ENCODE results near the gene PTPRG. TPM values are rescaled to one million over a fixed set of nuclear protein-coding genes. Genes with fewer than 3 reads are reported as not detected.

The PTPRG gene
- polyA plus RNA-seq, 3 donors = not detected

DNA sequence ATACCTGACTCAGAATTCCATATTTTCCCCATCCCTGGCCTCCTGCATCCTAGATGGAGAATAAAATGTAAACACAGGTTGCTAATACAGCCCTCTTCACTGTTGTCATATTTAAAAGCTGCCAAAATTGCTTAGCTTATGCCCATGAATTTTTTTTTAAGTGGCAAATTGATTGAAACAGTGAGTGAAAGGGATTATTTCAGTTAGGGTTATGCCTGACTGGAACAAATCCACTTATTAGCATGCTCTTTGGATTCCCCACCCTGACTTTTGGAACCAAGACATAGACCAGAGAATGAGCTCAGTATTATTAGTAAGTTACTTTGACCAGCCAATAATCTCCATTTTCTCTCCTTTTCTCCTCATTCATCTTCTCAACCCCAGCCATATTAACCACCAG, 567.3 kb downstream of the PTPRG start:
- Histone ChIP-seq H3K27ac (ENCODE audit: low read depth in 1 of 2, low read length in 2 of 2) (no peak overlapping the region), H3K36me3 (replicated peaks in 1 of 2; ENCODE audit: control insufficient read depth in 1 of 2, insufficient read depth in 2 of 2, low read length in 2 of 2) (no peaks in the 10 kb centered on the region), H3K4me3 (replicated peaks in 1 of 3; ENCODE audit: low read depth in 2 of 3, low read length in 3 of 3) (no peak overlapping the region), H3K4me1 (ENCODE audit: control insufficient read depth in 1 of 2, insufficient read depth in 2 of 2, low read length in 2 of 2) (no peaks in the 10 kb centered on the region), H4K20me1 (ENCODE audit: insufficient read depth, low read length) (no peaks in the 10 kb centered on the region), H3K4me2 (replicated peaks; ENCODE audit: extremely low read depth, low read length, poor library complexity, severe bottlenecking) (no peak overlapping the region), H3K9me3 (replicated peaks in 1 of 2; ENCODE audit: control insufficient read depth in 1 of 2, insufficient read depth in 1 of 2, low read length in 2 of 2) (peaks cover 0 to 4% of the 10 kb centered on the region in 2 donors), H3K9ac (ENCODE audit: insufficient read depth, low read length, poor library complexity, severe bottlenecking) (no peak overlapping the region), H3K27me3 (ENCODE audit: control insufficient read depth in 2 of 2, insufficient read depth in 2 of 2, low read length in 2 of 2) (no peaks in the 10 kb centered on the region), H3K79me2 (ENCODE audit: insufficient read depth, low read length) (no peaks in the 10 kb centered on the region), H2AFZ (ENCODE audit: insufficient read depth, low read depth, low read length, poor library complexity, severe bottlenecking) (no peak overlapping the region)
- TF ChIP-seq, protein P1, sequence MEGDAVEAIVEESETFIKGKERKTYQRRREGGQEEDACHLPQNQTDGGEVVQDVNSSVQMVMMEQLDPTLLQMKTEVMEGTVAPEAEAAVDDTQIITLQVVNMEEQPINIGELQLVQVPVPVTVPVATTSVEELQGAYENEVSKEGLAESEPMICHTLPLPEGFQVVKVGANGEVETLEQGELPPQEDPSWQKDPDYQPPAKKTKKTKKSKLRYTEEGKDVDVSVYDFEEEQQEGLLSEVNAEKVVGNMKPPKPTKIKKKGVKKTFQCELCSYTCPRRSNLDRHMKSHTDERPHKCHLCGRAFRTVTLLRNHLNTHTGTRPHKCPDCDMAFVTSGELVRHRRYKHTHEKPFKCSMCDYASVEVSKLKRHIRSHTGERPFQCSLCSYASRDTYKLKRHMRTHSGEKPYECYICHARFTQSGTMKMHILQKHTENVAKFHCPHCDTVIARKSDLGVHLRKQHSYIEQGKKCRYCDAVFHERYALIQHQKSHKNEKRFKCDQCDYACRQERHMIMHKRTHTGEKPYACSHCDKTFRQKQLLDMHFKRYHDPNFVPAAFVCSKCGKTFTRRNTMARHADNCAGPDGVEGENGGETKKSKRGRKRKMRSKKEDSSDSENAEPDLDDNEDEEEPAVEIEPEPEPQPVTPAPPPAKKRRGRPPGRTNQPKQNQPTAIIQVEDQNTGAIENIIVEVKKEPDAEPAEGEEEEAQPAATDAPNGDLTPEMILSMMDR (IDR thresholded peaks at IDR 0.05) = no peak
- Mint-ChIP-seq H3K9me3 (peaks cover 0 to 5% (median 2%) of the 10 kb centered on the region in 7 donors), H3K4me1 (no peaks in the 10 kb centered on the region), H3K27me3 (ENCODE audit: low read depth in 3 of 3) (peaks cover 0 to 3% (median 2%) of the 10 kb centered on the region in 3 donors), H3K4me3 (no peak overlapping the region), H3K27ac (no peak overlapping the region), H3K36me3 (no peaks in the 10 kb centered on the region)
- DNase-seq = no peak
- intact Hi-C loops (cut with micrococcal nuclease) = no loop called here

DNA sequence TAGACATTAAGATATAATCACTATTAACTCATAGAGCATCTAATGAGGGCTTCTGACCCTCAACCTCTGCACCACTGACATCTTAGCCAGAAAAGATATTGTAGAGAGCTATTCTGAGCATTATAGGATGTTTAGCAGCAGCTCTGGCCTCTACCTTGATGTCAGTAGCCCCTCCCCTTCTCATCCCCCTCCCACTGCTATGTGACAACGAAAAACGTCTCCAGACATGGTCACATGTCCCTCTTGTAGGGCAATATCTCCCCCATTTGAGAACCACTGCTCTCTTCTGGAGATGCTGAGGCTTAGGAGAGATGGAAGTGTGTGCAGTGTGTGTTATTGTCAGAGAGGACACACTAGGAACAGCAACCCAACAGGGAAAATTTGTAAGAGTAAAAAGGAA, 569.7 kb downstream of the PTPRG start:
- H3K36me3 ChIP-seq (replicated peaks in 1 of 2; ENCODE audit: control insufficient read depth in 1 of 2, insufficient read depth in 2 of 2, low read length in 2 of 2) = no peaks in the 10 kb centered on the region
- no peaks in the 10 kb centered on the region for H3K4me1 ChIP-seq (ENCODE audit: control insufficient read depth in 1 of 2, insufficient read depth in 2 of 2, low read length in 2 of 2)
- H3K9me3 Mint-ChIP-seq = no peaks in the 10 kb centered on the region
- TF ChIP-seq, protein P1 (IDR thresholded peaks at IDR 0.05) = no peak
- no peak overlapping the region for H3K4me3 Mint-ChIP-seq
- H2AFZ ChIP-seq (ENCODE audit: insufficient read depth, low read depth, low read length, poor library complexity, severe bottlenecking) = no peak overlapping the region
- no peaks in the 10 kb centered on the region for H3K79me2 ChIP-seq (ENCODE audit: insufficient read depth, low read length)
- H3K4me1 Mint-ChIP-seq = peaks cover 2% of the 10 kb centered on the region
- no CpG with 5 or more reads among the region's 2 CpGs for WGBS (ENCODE audit: insufficient coverage)
- intact Hi-C loops (cut with micrococcal nuclease) = no loop called here
- no peak overlapping the region for H3K9ac ChIP-seq (ENCODE audit: insufficient read depth, low read length, poor library complexity, severe bottlenecking)
- no peak for DNase-seq
- H3K9me3 ChIP-seq (replicated peaks in 1 of 2; ENCODE audit: control insufficient read depth in 1 of 2, insufficient read depth in 1 of 2, low read length in 2 of 2) = no peaks in the 10 kb centered on the region
- H4K20me1 ChIP-seq (ENCODE audit: insufficient read depth, low read length) = no peaks in the 10 kb centered on the region
- peaks cover 0 to 3% (median 2%) of the 10 kb centered on the region in 3 donors for H3K27me3 Mint-ChIP-seq (ENCODE audit: low read depth in 3 of 3)
- H3K36me3 Mint-ChIP-seq = no peaks in the 10 kb centered on the region
- H3K27me3 ChIP-seq (ENCODE audit: control insufficient read depth in 2 of 2, insufficient read depth in 2 of 2, low read length in 2 of 2) = no peaks in the 10 kb centered on the region
- no peak overlapping the region for H3K27ac Mint-ChIP-seq
- no peak overlapping the region for H3K4me3 ChIP-seq (replicated peaks in 1 of 3; ENCODE audit: low read depth in 2 of 3, low read length in 3 of 3)
- H3K4me2 ChIP-seq (replicated peaks; ENCODE audit: extremely low read depth, low read length, poor library complexity, severe bottlenecking) = no peak overlapping the region
- H3K27ac ChIP-seq (ENCODE audit: low read depth in 1 of 2, low read length in 2 of 2) = no peak overlapping the region
